HG02798 (cell line): ENCODE measurements around the gene GNG7.
"Not testable (repeated sequence)": the region's sequence is repeated elsewhere in the genome, so short reads cannot be mapped to it uniquely, and the experiment has no call there.

Experiments used
- ATAC-seq: cut with Tn5 transposase; IDR thresholded peaks from one replicate; pipeline ENCODE4 v1.9.1; 2021; ENCODE audit warnings: mild to moderate bottlenecking; ENCODE audit not compliant: unreplicated experiment, poor library complexity

GNG7 gene

GRCh38 chr19:2527171-2527570 lies 175.3 kb downstream of the GNG7 start:
- ATAC-seq, result no peak

DNA sequence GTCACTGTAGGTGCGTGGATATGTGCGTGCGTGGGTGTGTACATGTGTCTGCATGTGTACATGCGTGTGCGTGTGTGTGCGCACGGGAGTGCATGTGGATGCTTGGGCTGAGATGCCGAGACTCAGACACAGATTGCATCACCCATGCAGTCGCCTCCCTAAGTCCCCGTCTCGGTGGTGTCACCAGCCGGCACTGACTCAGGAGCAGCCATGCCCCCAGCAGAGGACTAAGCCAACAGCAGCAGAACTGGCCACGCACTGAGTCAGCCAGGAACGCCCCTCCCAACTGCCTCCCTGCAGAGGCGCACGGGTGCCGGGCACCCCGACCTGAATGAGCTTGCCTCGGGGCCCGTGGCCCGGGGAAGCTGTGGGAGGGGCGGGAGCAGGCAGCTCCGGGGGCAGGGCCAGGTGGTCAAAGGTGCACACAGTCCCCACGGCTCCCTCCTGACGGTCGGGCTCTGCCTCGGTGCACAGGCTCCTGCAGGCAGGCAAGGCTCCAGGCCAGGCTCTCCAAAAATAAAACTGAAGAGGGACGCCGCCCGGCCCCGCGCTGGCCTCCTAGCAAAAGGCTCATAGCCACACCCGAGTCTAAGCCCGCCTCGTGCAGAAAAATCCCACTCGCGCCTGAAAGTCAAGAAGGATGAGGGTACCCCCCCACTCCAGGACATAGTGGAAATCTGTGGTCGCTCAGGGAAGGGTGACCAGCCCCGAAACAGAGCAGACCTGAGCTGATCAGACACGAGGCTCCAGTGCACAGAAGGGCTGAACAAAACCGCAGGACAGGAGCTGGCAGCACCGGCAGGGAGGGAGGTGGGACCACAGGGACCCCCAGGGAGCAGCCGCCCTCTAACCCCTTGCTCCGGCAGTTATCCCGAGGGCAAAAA lies 177.4 kb downstream of the GNG7 start:
- ATAC-seq, result no peak

DNA sequence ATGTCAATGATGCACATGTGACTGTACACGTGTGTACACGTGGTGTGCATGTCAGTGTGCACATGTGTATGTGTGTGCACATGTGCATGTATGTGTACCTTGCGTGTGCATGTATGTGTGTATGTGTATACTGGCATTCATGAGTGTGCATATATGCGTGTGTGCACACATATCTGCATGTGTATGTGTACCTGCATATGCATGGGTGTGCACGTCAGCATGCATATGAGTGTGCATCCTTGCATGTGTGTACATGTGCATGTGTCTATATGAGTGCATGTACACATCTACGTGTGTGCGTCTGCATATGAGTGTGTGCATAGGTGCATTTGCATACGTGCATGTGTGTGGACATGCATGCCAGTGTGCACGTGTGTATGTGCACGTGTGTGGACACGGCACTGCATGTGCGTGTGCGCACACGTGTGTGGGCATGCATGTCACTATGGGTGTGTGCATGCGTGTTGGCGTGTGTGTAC lies 178.1 kb downstream of the GNG7 start:
- no peak for ATAC-seq

- no peak for ATAC-seq
Observed at GRCh38 chr19:2523630-2524311, 178.7 kb downstream of the GNG7 start.

DNA sequence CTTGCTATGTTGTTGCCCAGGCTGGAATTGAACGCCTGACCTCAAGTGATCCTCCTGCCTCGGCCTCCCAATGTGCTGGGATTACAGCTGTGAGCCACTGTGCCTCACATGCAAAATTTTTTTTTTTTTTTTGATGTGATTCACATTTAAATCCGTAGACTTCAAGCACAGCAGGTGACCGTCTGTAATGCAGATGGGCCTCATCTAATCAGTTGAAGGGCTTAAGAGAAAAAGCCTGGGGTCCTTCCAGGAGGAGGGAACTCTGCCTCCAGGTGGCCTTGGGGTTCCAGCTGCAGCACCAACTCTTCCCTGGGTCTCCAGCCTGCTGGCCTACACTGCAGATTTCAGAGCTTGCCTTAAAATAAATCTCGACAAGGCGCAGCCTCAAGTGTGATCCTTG lies 183.0 kb downstream of the GNG7 start:
- no peak for ATAC-seq

GRCh38 chr19:2518856-2519255 lies 183.6 kb downstream of the GNG7 start:
- not testable (repeated sequence) for ATAC-seq

- no peak for ATAC-seq
Observed at GRCh38 chr19:2517881-2518601, 184.5 kb downstream of the GNG7 start.

GRCh38 chr19:2516727-2517126 lies 185.8 kb downstream of the GNG7 start:
- ATAC-seq, result no peak

DNA sequence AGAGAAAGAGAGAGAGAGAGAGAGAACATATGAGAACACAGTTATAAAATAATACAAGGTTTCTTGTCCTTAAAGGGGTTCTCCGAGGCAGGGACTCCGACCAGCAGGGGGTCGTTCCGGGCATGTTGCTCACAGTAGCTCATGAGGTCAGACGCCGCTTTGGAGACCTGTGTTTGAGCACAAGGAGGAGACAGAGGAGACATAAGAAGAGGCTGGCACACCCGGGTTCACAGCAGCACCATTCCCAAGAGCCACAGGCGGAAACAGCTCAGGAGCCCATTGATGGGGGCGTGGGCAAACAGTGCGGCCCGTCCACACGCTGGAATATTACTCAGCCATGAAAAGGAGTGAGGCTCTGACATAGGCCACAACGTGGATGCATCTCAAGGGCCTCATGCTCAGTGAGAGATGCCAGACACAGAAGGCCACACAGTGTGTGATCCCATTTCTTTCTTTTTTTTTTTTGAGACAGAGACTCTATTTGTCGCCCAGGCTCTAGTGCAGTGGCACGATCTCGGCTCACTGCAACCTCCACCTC lies 187.4 kb downstream of the GNG7 start:
- ATAC-seq, result no peak

DNA sequence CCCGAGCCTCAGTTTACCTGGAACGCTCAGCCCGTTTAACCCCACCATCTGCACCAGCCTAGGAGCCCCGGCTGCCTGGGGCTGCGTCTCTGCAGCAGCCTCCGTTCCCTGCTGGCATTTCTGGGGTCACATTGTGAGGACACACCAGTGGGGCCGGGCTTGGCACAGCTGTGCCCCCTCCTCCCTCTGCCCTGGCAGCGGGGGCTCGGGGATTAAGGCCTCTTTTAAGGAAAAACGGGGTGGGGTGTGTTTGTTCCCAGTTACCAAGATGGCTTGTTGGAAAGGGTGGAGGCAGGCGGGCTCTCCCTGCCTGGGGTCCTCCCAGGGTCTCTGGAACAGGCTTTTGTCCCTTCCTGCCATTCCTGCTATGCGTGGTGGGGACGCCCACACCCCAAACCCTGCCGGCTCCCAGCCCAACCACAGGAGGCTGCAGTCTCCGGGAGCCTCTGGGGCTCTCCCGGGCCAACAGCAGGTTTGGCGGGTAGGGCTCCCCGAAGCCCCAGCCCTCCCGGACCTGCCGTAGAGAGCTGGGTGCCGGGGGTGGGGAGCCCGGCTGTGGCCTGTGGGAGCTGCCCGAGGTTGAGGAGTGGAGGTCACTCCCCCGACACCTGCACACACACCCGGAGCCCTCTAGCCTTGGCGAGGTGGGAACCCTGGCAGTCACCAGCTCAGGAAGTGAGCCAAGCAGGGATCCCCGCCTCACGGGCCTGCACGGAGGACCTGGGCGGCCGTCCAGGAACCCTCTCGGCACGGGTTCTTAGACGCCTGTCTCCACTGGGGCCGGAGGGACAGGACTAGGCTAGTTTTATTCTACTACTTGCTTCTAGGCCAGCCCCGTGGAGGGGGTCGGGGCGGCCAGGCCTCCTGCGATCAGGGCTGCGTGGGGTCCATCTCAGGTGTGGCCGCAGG lies 189.7 kb downstream of the GNG7 start:
- ATAC-seq, result no peak

DNA sequence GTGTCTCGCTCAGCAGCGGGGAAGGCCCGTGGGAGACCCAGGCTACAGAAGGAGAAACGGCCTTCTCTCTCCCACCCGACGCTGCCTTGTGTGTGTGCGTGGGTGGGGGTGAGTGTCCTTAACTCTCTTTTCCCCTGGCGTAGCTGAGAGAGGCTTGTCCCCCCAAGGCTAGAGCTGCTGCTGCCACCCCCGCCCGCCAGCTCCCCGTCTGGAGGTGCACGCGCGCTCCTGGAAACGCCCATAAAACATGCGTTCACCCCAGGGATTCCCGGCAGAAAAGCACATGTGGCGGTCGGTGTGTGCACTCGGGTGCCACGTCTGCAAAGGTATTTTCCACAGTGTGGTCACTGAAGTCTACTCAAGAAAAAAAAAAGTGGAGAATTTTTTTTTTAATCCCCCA lies 190.5 kb downstream of the GNG7 start:
- ATAC-seq, result no peak

GRCh38 chr19:2511570-2511969 lies 190.9 kb downstream of the GNG7 start:
- ATAC-seq, result no peak

- ATAC-seq, result no peak
Observed at GRCh38 chr19:2509096-2509495, 193.4 kb downstream of the GNG7 start.

DNA sequence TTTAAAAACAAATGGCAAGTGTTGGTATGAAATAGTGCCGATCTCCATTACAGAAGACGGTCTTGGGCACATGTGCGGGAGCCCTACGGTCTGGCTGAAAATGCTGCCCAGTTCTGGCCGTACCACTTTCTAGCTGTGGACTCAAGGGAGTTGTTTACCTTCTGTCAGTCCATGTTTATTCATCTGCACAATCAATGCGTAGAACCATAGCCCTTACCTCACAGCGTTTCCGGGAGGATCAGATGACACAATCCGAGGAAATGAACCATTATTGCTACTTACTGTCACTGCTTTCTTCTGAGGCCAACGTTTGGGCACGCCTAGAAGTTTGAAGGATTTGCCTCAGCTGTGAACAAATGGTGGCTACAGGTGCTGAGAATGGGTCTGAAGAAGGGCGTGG lies 195.4 kb downstream of the GNG7 start:
- ATAC-seq, result no peak

GRCh38 chr19:2506656-2507055 lies 195.8 kb downstream of the GNG7 start:
- ATAC-seq, result not testable (repeated sequence)

- ATAC-seq, result no peak
Observed at GRCh38 chr19:2503521-2504109, 198.9 kb downstream of the GNG7 start.

GRCh38 chr19:2500841-2501261 lies 201.6 kb downstream of the GNG7 start:
- ATAC-seq, result no peak

DNA sequence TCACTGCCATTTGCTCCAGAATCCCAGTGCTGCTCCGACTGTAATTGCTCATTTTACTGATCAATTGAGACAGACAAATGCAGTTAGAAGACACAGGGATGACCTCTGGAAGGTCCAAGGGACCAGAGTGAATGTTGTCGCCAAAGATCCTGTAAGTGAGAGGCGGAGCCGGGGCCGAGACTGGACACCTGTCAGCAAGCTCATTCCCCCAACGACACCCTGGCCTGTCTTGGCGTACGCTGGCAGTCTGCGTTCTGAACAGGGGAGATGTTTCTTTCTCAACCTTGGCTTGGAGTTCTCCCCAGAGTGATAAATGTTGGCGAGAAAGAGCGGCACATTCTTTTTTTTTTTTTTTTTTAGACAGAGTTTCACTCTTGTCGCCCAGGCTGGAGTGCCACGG lies 202.3 kb downstream of the GNG7 start:
- no peak for ATAC-seq

GRCh38 chr19:2497186-2497585 lies 205.3 kb downstream of the GNG7 start:
- no peak for ATAC-seq
